ENCODE results near the gene ARHGEF7.

Gene ARHGEF7

GRCh38 chr13:111122631-111123030 is 7.5 kb downstream of the ARHGEF7 start:
- TF ChIP-seq CTCF (IDR thresholded peaks at IDR 0.05; ENCODE audit: control insufficient read depth, extremely low read depth, insufficient read depth) = no peak

GRCh38 chr13:111123221-111123620 is 8.1 kb downstream of the ARHGEF7 start:
- TF ChIP-seq CTCF (IDR thresholded peaks at IDR 0.05; ENCODE audit: control insufficient read depth, extremely low read depth, insufficient read depth) = no peak
- H3K4me3 ChIP-seq (ENCODE audit: low read depth, low read length) = no peak overlapping the region
- DNase-seq (ENCODE audit: low read depth) = no peak

More at GRCh38 chr13:111122631-111123030, 7.5 kb downstream of the ARHGEF7 start:
- no peak for DNase-seq (ENCODE audit: low read depth)
- H3K4me3 ChIP-seq (ENCODE audit: low read depth, low read length) = no peak overlapping the region

GRCh38 chr13:111123649-111124048 is 8.5 kb downstream of the ARHGEF7 start:
- DNase-seq (ENCODE audit: low read depth) = no peak
- no peak for TF ChIP-seq CTCF (IDR thresholded peaks at IDR 0.05; ENCODE audit: control insufficient read depth, extremely low read depth, insufficient read depth)
- no peak overlapping the region for H3K4me3 ChIP-seq (ENCODE audit: low read depth, low read length)

GRCh38 chr13:111126509-111126908 is 11.4 kb downstream of the ARHGEF7 start:
- DNase-seq (ENCODE audit: low read depth) = no peak
- H3K4me3 ChIP-seq (ENCODE audit: low read depth, low read length) = no peak overlapping the region
- TF ChIP-seq CTCF (IDR thresholded peaks at IDR 0.05; ENCODE audit: control insufficient read depth, extremely low read depth, insufficient read depth) = no peak

GRCh38 chr13:111129465-111130115 is 14.5 kb downstream of the ARHGEF7 start:
- H3K4me3 ChIP-seq (ENCODE audit: low read depth, low read length) = no peak overlapping the region
- DNase-seq (ENCODE audit: low read depth) = no peak
- no peak for TF ChIP-seq CTCF (IDR thresholded peaks at IDR 0.05; ENCODE audit: control insufficient read depth, extremely low read depth, insufficient read depth)

- H3K4me3 ChIP-seq (ENCODE audit: low read depth, low read length) = no peak overlapping the region
- no peak for TF ChIP-seq CTCF (IDR thresholded peaks at IDR 0.05; ENCODE audit: control insufficient read depth, extremely low read depth, insufficient read depth)
- DNase-seq (ENCODE audit: low read depth) = no peak
These were observed 15.0 kb downstream of the ARHGEF7 start for GRCh38 chr13:111130116-111130508.

GRCh38 chr13:111131048-111131447 is 15.9 kb downstream of the ARHGEF7 start:
- H3K4me3 ChIP-seq (ENCODE audit: low read depth, low read length) = no peak overlapping the region
- no peak for DNase-seq (ENCODE audit: low read depth)
- TF ChIP-seq CTCF (IDR thresholded peaks at IDR 0.05; ENCODE audit: control insufficient read depth, extremely low read depth, insufficient read depth) = no peak

All from LNCaP clone FGC (cell line).